ENCODE measurements around the gene OR5M10. TPM values are rescaled to one million over a fixed set of nuclear protein-coding genes. Genes with fewer than 3 reads are reported as not detected.

OR5M10 gene
- total RNA-seq: not detected in 2 replicates

GRCh38 chr11:56577621-56578020 is at the start of gene OR5M10:
Gene OR5M10 (minus strand): TSS chr11:56577721. CDS start chr11:56577721, 0 bp downstream.

GRCh38 chr11:56543157-56543556 is 34.4 kb downstream of the OR5M10 start, which contains the start of gene OR5M11:
Gene OR5M11 (minus strand): TSS chr11:56543257. CDS start chr11:56543257, 0 bp downstream.

Other genes starting within 250 kb of the OR5M10 start
- not detected in 2 replicates for gene OR8K1, start 231.7 kb downstream of the OR5M10 start, total RNA-seq
- gene OR8J1, start 223.4 kb downstream of the OR5M10 start, total RNA-seq: not detected in 2 replicates
- gene OR8U1, start 202.1 kb downstream of the OR5M10 start, total RNA-seq: not detected in 2 replicates
- gene OR5AL1, start 165.0 kb downstream of the OR5M10 start, total RNA-seq: not detected in 2 replicates
- gene OR5M3, start 104.4 kb downstream of the OR5M10 start, total RNA-seq: not detected in 2 replicates
- not detected in 2 replicates for gene OR5M8, start 86.4 kb downstream of the OR5M10 start, total RNA-seq
- gene OR5M11, start 34.5 kb downstream of the OR5M10 start, total RNA-seq: not detected in 2 replicates
- not detected in 2 replicates for gene OR5M1, start 37.2 kb upstream of the OR5M10 start, total RNA-seq
- not detected in 2 replicates for gene OR5AP2, start 64.7 kb upstream of the OR5M10 start, total RNA-seq
- not detected in 2 replicates for gene OR5AR1, start 86.0 kb upstream of the OR5M10 start, total RNA-seq
- under 0.01 TPM in 1 of 2 replicates, not detected in the other for gene OR9G1, start 121.4 kb upstream of the OR5M10 start, total RNA-seq
- gene OR9G4, start 171.0 kb upstream of the OR5M10 start, total RNA-seq: under 0.01 TPM in 1 of 2 replicates, not detected in the other